ENCODE results near the gene FBXO34.

DNA sequence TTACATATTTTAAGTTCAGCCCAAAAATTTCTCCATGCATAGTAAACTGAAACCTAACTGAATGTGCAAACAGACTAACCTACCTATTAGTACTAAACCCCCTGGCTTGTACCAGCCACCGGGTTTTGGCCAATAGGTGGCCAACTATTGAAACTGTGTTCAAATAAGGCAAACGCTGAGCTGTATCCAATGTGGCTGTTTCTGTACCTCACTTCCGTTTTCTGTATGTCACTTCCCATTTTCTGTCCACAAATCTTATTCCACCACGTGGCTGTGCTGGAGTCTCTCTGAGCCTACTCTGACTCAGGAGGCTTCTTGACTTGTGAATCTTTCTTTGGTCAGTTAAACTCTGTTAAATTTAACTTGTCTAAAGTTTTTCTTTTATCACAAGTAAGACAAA lies 6.0 kb upstream of the FBXO34 start:
- TF ChIP-seq, protein P1, sequence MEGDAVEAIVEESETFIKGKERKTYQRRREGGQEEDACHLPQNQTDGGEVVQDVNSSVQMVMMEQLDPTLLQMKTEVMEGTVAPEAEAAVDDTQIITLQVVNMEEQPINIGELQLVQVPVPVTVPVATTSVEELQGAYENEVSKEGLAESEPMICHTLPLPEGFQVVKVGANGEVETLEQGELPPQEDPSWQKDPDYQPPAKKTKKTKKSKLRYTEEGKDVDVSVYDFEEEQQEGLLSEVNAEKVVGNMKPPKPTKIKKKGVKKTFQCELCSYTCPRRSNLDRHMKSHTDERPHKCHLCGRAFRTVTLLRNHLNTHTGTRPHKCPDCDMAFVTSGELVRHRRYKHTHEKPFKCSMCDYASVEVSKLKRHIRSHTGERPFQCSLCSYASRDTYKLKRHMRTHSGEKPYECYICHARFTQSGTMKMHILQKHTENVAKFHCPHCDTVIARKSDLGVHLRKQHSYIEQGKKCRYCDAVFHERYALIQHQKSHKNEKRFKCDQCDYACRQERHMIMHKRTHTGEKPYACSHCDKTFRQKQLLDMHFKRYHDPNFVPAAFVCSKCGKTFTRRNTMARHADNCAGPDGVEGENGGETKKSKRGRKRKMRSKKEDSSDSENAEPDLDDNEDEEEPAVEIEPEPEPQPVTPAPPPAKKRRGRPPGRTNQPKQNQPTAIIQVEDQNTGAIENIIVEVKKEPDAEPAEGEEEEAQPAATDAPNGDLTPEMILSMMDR (IDR thresholded peaks at IDR 0.05), result no peak
- no peak for TF ChIP-seq POLR2A (IDR thresholded peaks at IDR 0.05)

Data from thyroid gland (tissue), 4 donors.